Measurements from ENCODE around the gene TNP1.

Gene TNP1

DNA sequence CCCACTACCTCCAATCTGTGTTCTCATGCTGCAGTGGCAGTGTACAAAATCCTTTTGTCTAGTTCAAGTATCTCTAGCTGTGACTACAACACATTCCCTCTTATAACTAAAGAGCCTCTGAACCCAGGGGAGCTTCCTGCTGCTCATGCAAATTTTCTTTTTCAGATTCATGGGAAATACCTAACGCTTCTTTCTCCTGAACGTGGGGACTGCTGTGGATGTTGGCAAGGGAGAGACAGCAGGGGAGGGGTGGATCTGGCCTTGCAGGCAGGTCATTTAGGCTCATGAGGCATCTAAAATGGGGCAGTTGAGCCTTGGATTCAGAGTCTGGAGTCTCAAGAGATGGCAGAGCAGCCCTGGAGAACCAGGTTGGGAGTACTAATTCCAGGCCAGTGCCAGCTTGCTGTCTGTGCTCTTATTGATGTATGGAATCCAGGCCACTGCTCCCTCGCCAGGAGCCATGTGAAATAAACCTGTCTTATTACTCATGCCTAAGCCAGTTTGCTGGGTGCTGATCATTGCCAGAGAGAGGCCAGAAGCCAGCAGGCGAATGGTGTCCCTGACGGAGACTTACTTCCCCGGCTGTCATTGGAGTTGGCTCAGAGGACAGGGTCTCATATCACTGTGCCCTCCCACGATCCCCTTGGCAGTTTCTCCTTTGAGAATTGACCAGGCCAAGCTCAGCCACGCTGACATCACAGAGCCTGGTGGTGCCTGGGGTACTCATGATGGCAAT lies 29.2 kb upstream of the TNP1 start:
- TF ChIP-seq, protein P1, sequence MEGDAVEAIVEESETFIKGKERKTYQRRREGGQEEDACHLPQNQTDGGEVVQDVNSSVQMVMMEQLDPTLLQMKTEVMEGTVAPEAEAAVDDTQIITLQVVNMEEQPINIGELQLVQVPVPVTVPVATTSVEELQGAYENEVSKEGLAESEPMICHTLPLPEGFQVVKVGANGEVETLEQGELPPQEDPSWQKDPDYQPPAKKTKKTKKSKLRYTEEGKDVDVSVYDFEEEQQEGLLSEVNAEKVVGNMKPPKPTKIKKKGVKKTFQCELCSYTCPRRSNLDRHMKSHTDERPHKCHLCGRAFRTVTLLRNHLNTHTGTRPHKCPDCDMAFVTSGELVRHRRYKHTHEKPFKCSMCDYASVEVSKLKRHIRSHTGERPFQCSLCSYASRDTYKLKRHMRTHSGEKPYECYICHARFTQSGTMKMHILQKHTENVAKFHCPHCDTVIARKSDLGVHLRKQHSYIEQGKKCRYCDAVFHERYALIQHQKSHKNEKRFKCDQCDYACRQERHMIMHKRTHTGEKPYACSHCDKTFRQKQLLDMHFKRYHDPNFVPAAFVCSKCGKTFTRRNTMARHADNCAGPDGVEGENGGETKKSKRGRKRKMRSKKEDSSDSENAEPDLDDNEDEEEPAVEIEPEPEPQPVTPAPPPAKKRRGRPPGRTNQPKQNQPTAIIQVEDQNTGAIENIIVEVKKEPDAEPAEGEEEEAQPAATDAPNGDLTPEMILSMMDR (IDR thresholded peaks at IDR 0.05; ENCODE audit: unreplicated experiment in 3 of 3): no peak
- peak overlapping the region in 1 of 3 experiments; percentile 18 for H3K27ac Mint-ChIP-seq
- H3K36me3 Mint-ChIP-seq (ENCODE audit: low read depth): no peaks in the 10 kb centered on the region
- H3K4me1 Mint-ChIP-seq: peaks cover 32% of the 10 kb centered on the region
- peaks cover 4% of the 10 kb centered on the region for H3K27me3 Mint-ChIP-seq (ENCODE audit: low read depth)
- H3K4me3 Mint-ChIP-seq: no peak overlapping the region
- peaks cover 5% of the 10 kb centered on the region for H3K9me3 Mint-ChIP-seq

DNA sequence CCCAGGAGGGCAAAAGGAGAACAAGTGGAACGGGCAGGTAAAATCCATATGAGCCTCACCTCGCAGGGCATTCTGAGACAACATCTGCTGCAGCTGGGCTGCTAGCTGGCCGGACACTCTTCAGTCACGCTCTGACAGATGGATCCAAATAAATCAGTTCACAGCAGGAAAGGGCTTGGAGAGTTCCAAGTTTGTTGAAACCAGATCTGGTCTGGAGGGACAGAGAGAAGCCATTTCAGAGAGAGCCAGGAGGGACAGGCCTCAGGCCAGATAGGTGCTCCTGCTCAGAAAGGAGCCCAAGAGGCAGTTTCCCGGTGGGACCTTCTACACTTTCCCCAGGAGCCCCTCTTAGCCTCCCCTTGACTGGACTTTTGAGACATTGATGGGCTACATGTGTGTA lies 28.2 kb upstream of the TNP1 start:
- peak overlapping the region in 1 of 3 experiments; percentile 11 for H3K4me3 Mint-ChIP-seq

DNA sequence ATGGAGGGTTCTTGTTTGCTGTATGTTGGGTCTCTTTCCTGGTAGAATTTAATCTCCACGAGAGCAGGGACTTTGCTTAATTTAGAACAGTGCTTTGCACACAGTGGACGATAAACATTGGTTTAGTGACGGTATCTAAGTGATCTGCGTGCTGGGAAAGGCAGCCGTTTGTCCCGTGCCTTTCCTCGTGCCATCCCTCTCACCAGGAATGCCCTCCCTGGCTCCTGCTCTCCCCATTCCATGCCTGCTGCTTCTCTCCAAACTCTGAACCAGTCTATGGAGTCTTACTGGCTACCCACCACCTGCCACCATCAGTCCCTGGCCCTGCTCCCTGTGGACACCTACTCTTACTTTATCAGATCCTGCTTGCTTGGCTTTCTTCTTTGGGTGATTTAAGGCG lies 27.3 kb upstream of the TNP1 start:
- peaks cover 42% of the 10 kb centered on the region for H3K4me1 Mint-ChIP-seq
- H3K36me3 Mint-ChIP-seq (ENCODE audit: low read depth): no peaks in the 10 kb centered on the region
- peak overlapping the region in 2 of 3 experiments; percentile 14 to 26 for H3K27ac Mint-ChIP-seq
- H3K9me3 Mint-ChIP-seq: peaks cover 5% of the 10 kb centered on the region
- TF ChIP-seq, protein P1 (IDR thresholded peaks at IDR 0.05; ENCODE audit: unreplicated experiment in 3 of 3): no peak
- peaks cover 4% of the 10 kb centered on the region for H3K27me3 Mint-ChIP-seq (ENCODE audit: low read depth)
- no peak overlapping the region for H3K4me3 Mint-ChIP-seq

More for the DNA sequence above, 28.2 kb upstream of the TNP1 start:
- H3K4me1 Mint-ChIP-seq: peaks cover 40% of the 10 kb centered on the region
- TF ChIP-seq, protein P1 (IDR thresholded peaks at IDR 0.05; ENCODE audit: unreplicated experiment in 3 of 3): no peak
- peaks cover 5% of the 10 kb centered on the region for H3K9me3 Mint-ChIP-seq
- no peaks in the 10 kb centered on the region for H3K36me3 Mint-ChIP-seq (ENCODE audit: low read depth)
- H3K27ac Mint-ChIP-seq: peak overlapping the region in 2 of 3 experiments; percentile 26 to 46
- peaks cover 4% of the 10 kb centered on the region for H3K27me3 Mint-ChIP-seq (ENCODE audit: low read depth)

DNA sequence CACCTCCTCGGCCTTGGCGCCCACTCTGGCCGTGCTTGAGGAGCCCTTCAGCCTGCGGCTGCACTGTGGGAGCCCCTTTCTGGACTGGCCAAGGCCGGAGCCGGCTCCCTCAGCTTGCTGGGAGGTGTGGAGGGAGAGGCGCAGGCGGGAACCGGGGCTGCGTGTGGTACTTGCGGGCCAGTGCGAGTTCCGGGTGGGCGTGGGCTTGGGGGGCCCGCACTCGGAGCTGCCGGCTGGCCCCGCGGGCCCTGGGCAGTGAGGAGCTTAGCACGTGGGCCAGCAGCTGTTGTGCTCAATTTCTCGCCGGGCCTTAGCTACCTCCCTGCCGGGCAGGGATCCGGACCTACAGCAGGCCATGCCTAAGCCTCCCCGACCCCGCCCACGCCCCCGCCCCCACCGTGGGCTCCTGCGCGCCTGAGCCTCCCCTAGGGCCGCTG lies 25.3 kb upstream of the TNP1 start:
- peaks cover 51% of the 10 kb centered on the region for H3K4me1 Mint-ChIP-seq

DNA sequence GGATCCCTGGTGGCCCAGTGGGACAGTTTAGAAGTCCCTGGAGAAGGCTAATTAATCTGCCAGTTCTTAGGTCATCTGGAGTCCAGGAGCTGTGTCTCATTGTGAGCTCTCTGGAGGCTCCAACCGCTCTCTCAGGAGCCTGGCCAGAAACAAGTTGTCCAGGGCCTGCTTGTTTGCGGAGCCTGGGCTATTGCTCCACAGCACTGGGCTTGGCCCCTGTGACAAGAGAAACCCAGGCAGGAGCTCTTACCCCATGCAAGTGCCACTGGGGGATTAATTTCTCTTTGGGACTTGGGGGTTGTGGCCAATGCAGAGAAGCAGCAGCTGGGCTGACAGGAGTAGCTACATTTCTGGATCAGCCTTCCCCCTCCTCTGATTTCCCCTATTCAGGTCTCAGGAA lies 24.5 kb upstream of the TNP1 start:
- Mint-ChIP-seq H3K9me3 (peaks cover 5% of the 10 kb centered on the region), H3K4me3 (no peak overlapping the region), H3K4me1 (peaks cover 56% of the 10 kb centered on the region), H3K27ac (no peak overlapping the region), H3K27me3 (ENCODE audit: low read depth) (peaks cover 7% of the 10 kb centered on the region), H3K36me3 (ENCODE audit: low read depth) (no peaks in the 10 kb centered on the region)
- TF ChIP-seq, protein P1 (IDR thresholded peaks at IDR 0.05; ENCODE audit: unreplicated experiment in 3 of 3): no peak

More for the DNA sequence above, 25.3 kb upstream of the TNP1 start:
- TF ChIP-seq, protein P1 (IDR thresholded peaks at IDR 0.05; ENCODE audit: unreplicated experiment in 3 of 3): no peak
- H3K9me3 Mint-ChIP-seq: peaks cover 5% of the 10 kb centered on the region
- no peaks in the 10 kb centered on the region for H3K36me3 Mint-ChIP-seq (ENCODE audit: low read depth)
- peaks cover 7% of the 10 kb centered on the region for H3K27me3 Mint-ChIP-seq (ENCODE audit: low read depth)
- no peak overlapping the region for H3K27ac Mint-ChIP-seq
- no peak overlapping the region for H3K4me3 Mint-ChIP-seq

DNA sequence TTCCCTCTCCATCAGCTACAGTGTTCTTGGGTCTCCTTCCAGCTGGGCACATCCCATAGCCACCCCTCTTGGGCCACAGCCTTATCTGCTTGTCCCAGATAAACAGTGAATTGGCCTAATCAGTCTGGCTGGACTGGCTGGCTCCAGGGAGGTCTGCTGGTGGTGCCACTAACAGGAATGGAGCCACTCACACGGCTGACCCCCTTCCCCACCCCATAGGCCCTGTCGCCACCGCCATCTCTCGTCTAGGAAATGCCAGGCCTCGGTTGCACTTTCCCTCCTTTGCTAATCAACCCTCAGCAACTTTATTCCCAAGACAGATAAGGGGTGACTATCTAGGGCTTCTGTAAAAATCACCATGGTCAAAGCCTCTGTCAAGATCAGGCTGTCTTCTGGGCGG lies 23.0 kb upstream of the TNP1 start:
- Mint-ChIP-seq H3K4me1 (peaks cover 44% of the 10 kb centered on the region), H3K27ac (no peak overlapping the region), H3K4me3 (no peak overlapping the region), H3K27me3 (ENCODE audit: low read depth) (peaks cover 7% of the 10 kb centered on the region), H3K9me3 (peaks cover 5% of the 10 kb centered on the region), H3K36me3 (ENCODE audit: low read depth) (no peaks in the 10 kb centered on the region)
- TF ChIP-seq, protein P1 (IDR thresholded peaks at IDR 0.05; ENCODE audit: unreplicated experiment in 3 of 3): no peak
